ENCODE results near the gene OPCML. TPM values are rescaled to one million over a fixed set of nuclear protein-coding genes. Genes with fewer than 3 reads are reported as not detected.

Gene OPCML
- polyA plus RNA-seq, 1 donor (not counting 4 experiments of a cell fraction or from before 2014, with no cell fraction given), result 0.04 TPM

GRCh38 chr11:133197425-133197824 lies 334.9 kb downstream of the OPCML start:
- no peak overlapping the region for H2AFZ ChIP-seq (ENCODE audit: control insufficient read depth, low read length)
- no peaks in the 10 kb centered on the region for H4K20me1 ChIP-seq (ENCODE audit: control insufficient read depth, extremely low read depth, insufficient read depth, low read length)
- H3K9me1 ChIP-seq (ENCODE audit: control insufficient read depth, extremely low read depth, insufficient read depth, low read length), result no peaks in the 10 kb centered on the region
- H3K27me3 ChIP-seq (ENCODE audit: control insufficient read depth, extremely low read depth, insufficient read depth, low read length), result no peaks in the 10 kb centered on the region
- no peak overlapping the region for H3K4me3 ChIP-seq (ENCODE audit: control insufficient read depth in 2 of 3, extremely low read depth in 1 of 3, insufficient read depth in 2 of 3, low read depth in 1 of 3, low read length in 3 of 3)
- H3K9ac ChIP-seq (ENCODE audit: control insufficient read depth, extremely low read depth, insufficient read depth, low read length), result no peak overlapping the region
- no peaks in the 10 kb centered on the region for H3K36me3 ChIP-seq (ENCODE audit: control insufficient read depth in 2 of 2, extremely low read depth in 1 of 2, insufficient read depth in 2 of 2, low read length in 2 of 2)
- no peak for DNase-seq (ENCODE audit: low read depth, low spot score)
- no peak overlapping the region for H3K27ac ChIP-seq (ENCODE audit: control insufficient read depth, insufficient read depth, low read length)
- H3K4me2 ChIP-seq (ENCODE audit: control insufficient read depth, extremely low read depth, insufficient read depth, low read depth, low read length), result no peak overlapping the region
- no peak for FAIRE-seq
- peaks cover 8% of the 10 kb centered on the region for H3K9me3 ChIP-seq (ENCODE audit: control insufficient read depth, low read depth, low read length)
- no peaks in the 10 kb centered on the region for H3K79me2 ChIP-seq (ENCODE audit: control insufficient read depth, insufficient read depth, low read length)
- no peaks in the 10 kb centered on the region for H3K4me1 ChIP-seq (ENCODE audit: control insufficient read depth, extremely low read depth, insufficient read depth, low read length)
- dilution Hi-C loops (cut with MboI; ENCODE audit: extremely low pct_ligation_motif_present, low sequenced_read_pairs), result no loop called here
- TF ChIP-seq EZH2 (IDR thresholded peaks at IDR 0.05; ENCODE audit: low read length) (no peak), CTCF (optimal IDR thresholded peaks at IDR 0.05 in 1 of 3, IDR thresholded peaks at IDR 0.05 in 1 of 3, conservative IDR thresholded peaks at IDR 0.05 in 1 of 3; ENCODE audit: extremely low read depth in 1 of 3, insufficient read depth in 2 of 3, low read length in 3 of 3) (no peak)

- Histone ChIP-seq H3K9me3 (ENCODE audit: control insufficient read depth, low read depth, low read length) (peaks cover 4% of the 10 kb centered on the region), H3K9me1 (ENCODE audit: control insufficient read depth, extremely low read depth, insufficient read depth, low read length) (no peaks in the 10 kb centered on the region), H3K36me3 (ENCODE audit: control insufficient read depth in 2 of 2, extremely low read depth in 1 of 2, insufficient read depth in 2 of 2, low read length in 2 of 2) (no peaks in the 10 kb centered on the region), H3K27ac (ENCODE audit: control insufficient read depth, insufficient read depth, low read length) (no peak overlapping the region), H3K27me3 (ENCODE audit: control insufficient read depth, extremely low read depth, insufficient read depth, low read length) (no peaks in the 10 kb centered on the region), H3K4me1 (ENCODE audit: control insufficient read depth, extremely low read depth, insufficient read depth, low read length) (no peaks in the 10 kb centered on the region), H2AFZ (ENCODE audit: control insufficient read depth, low read length) (no peak overlapping the region), H3K9ac (ENCODE audit: control insufficient read depth, extremely low read depth, insufficient read depth, low read length) (no peak overlapping the region), H4K20me1 (ENCODE audit: control insufficient read depth, extremely low read depth, insufficient read depth, low read length) (no peaks in the 10 kb centered on the region), H3K4me2 (ENCODE audit: control insufficient read depth, extremely low read depth, insufficient read depth, low read depth, low read length) (no peak overlapping the region), H3K4me3 (ENCODE audit: control insufficient read depth in 2 of 3, extremely low read depth in 1 of 3, insufficient read depth in 2 of 3, low read depth in 1 of 3, low read length in 3 of 3) (no peak overlapping the region), H3K79me2 (ENCODE audit: control insufficient read depth, insufficient read depth, low read length) (no peaks in the 10 kb centered on the region)
- dilution Hi-C loops (cut with MboI; ENCODE audit: extremely low pct_ligation_motif_present, low sequenced_read_pairs), result no loop called here
- DNase-seq (ENCODE audit: low read depth, low spot score) (no peak), FAIRE-seq (no peak)
- no peak for TF ChIP-seq CTCF (optimal IDR thresholded peaks at IDR 0.05 in 1 of 3, IDR thresholded peaks at IDR 0.05 in 1 of 3, conservative IDR thresholded peaks at IDR 0.05 in 1 of 3; ENCODE audit: extremely low read depth in 1 of 3, insufficient read depth in 2 of 3, low read length in 3 of 3)
- TF ChIP-seq EZH2 (IDR thresholded peaks at IDR 0.05; ENCODE audit: low read length), result no peak
Measured at GRCh38 chr11:133191931-133192330, 340.4 kb downstream of the OPCML start.

Data from keratinocyte (primary cell).